ENCODE data around the gene DIO1. TPM values are rescaled to one million over a fixed set of nuclear protein-coding genes. Genes with fewer than 3 reads are reported as not detected.

DIO1 gene
- total RNA-seq, 4 donors from 2014 or later = not detected

- Histone ChIP-seq H3K4me3 (peak within 1 kb of the TSS; percentile 76 to 89 (median 85)), H3K36me3 (peaks cover 0 to 31% (median 0%) of the 10 kb centered on the region in 3 donors), H3K27me3 (no peaks in the 10 kb centered on the region), H3K4me1 (peaks cover 0 to 29% (median 6%) of the 10 kb centered on the region in 4 donors), H3K9me3 (no peaks in the 10 kb centered on the region), H3K27ac (peak within 1 kb of the TSS; percentile 53 to 85 (median 73))
- DNase-seq (ENCODE audit: low spot score in 2 of 2) = peak; percentile 79 to 81
- WGBS, 2 donors = 3% methylated on average over 47 to 62 of the region's 62 CpGs
- TF ChIP-seq EP300 (IDR thresholded peaks at IDR 0.05) = peak; percentile 67 to 76
- TF ChIP-seq POLR2A (IDR thresholded peaks at IDR 0.05) = peak in 1 of 2 donors; percentile 30
- TF ChIP-seq CTCF (IDR thresholded peaks at IDR 0.05) = no peak
Measured at GRCh38 chr1:53889304-53890298, 4.4 kb upstream of the DIO1 start, which contains the start of gene YIPF1. Gene YIPF1 (minus strand): TSS chr1:53889797. CDS start chr1:53888937, 860 bp downstream.

GRCh38 chr1:53890522-53890941 lies 3.5 kb upstream of the DIO1 start:
- peaks cover 0 to 29% (median 6%) of the 10 kb centered on the region in 4 donors for H3K4me1 ChIP-seq
- peak overlapping the region in 3 of 4 donors; percentile 76 to 89 (median 87) for H3K4me3 ChIP-seq
- 78 to 83% methylated on average over 7 of the region's 7 CpGs for WGBS, 2 donors
- peak overlapping the region in 3 of 4 donors; percentile 63 to 85 (median 83) for H3K27ac ChIP-seq
- no peak for DNase-seq (ENCODE audit: low spot score in 2 of 2)
- no peaks in the 10 kb centered on the region for H3K9me3 ChIP-seq
- TF ChIP-seq CTCF (IDR thresholded peaks at IDR 0.05) (no peak), EP300 (IDR thresholded peaks at IDR 0.05) (no peak), POLR2A (IDR thresholded peaks at IDR 0.05) (no peak)
- no peaks in the 10 kb centered on the region for H3K27me3 ChIP-seq
- H3K36me3 ChIP-seq = peaks cover 0 to 22% (median 0%) of the 10 kb centered on the region in 3 donors

- peaks cover 0 to 29% (median 6%) of the 10 kb centered on the region in 4 donors for H3K4me1 ChIP-seq
- no peak overlapping the region for H3K4me3 ChIP-seq
- H3K27ac ChIP-seq = no peak overlapping the region
- 91 to 96% methylated on average over 2 of the region's 2 CpGs for WGBS, 2 donors
- no peak for TF ChIP-seq EP300 (IDR thresholded peaks at IDR 0.05)
- H3K36me3 ChIP-seq = peaks cover 0 to 18% (median 0%) of the 10 kb centered on the region in 3 donors
- no peaks in the 10 kb centered on the region for H3K9me3 ChIP-seq
- DNase-seq (ENCODE audit: low spot score in 2 of 2) = no peak
- no peaks in the 10 kb centered on the region for H3K27me3 ChIP-seq
Measured at GRCh38 chr1:53891018-53891417, 3.0 kb upstream of the DIO1 start.

GRCh38 chr1:53891678-53892077 lies 2.3 kb upstream of the DIO1 start:
- Histone ChIP-seq H3K27me3 (no peaks in the 10 kb centered on the region), H3K4me3 (no peak overlapping the region), H3K4me1 (peaks cover 0 to 32% (median 6%) of the 10 kb centered on the region in 4 donors), H3K27ac (no peak overlapping the region), H3K9me3 (no peaks in the 10 kb centered on the region), H3K36me3 (peaks cover 0 to 13% (median 0%) of the 10 kb centered on the region in 3 donors)
- WGBS, 2 donors = 89 to 93% methylated on average over 2 of the region's 2 CpGs
- no peak for DNase-seq (ENCODE audit: low spot score in 2 of 2)
- TF ChIP-seq EP300 (IDR thresholded peaks at IDR 0.05) (no peak), CTCF (IDR thresholded peaks at IDR 0.05) (no peak), POLR2A (IDR thresholded peaks at IDR 0.05) (no peak)

GRCh38 chr1:53892911-53893310 lies 1.1 kb upstream of the DIO1 start:
- DNase-seq (ENCODE audit: low spot score in 2 of 2) = no peak
- Histone ChIP-seq H3K27me3 (no peaks in the 10 kb centered on the region), H3K9me3 (no peaks in the 10 kb centered on the region), H3K4me3 (no peak overlapping the region), H3K27ac (peak overlapping the region in 1 of 4 donors; percentile 45), H3K36me3 (peaks cover 0 to under 1% (median 0%) of the 10 kb centered on the region in 3 donors), H3K4me1 (peaks cover 0 to 37% (median 6%) of the 10 kb centered on the region in 4 donors)
- WGBS, 2 donors = 61 to 72% methylated on average over 5 of the region's 5 CpGs
- peak in 1 of 2 donors; percentile 10 for TF ChIP-seq EP300 (IDR thresholded peaks at IDR 0.05)
- TF ChIP-seq CTCF (IDR thresholded peaks at IDR 0.05) = no peak

Data from tibial nerve (tissue), 4 donors.